ENCODE measurements around the gene SPON1.
"Not testable (repeated sequence)": the region's sequence is repeated elsewhere in the genome, so short reads cannot be mapped to it uniquely, and the experiment has no call there.

Gene SPON1

GRCh38 chr11:13984616-13985450, 22.3 kb downstream of the SPON1 start:
- DNase-seq, result no peak

- not testable (repeated sequence) for DNase-seq
Observed at GRCh38 chr11:13986695-13987094, 24.2 kb downstream of the SPON1 start.

GRCh38 chr11:13992158-13992856, 29.8 kb downstream of the SPON1 start:
- DNase-seq, result not testable (repeated sequence)

DNA sequence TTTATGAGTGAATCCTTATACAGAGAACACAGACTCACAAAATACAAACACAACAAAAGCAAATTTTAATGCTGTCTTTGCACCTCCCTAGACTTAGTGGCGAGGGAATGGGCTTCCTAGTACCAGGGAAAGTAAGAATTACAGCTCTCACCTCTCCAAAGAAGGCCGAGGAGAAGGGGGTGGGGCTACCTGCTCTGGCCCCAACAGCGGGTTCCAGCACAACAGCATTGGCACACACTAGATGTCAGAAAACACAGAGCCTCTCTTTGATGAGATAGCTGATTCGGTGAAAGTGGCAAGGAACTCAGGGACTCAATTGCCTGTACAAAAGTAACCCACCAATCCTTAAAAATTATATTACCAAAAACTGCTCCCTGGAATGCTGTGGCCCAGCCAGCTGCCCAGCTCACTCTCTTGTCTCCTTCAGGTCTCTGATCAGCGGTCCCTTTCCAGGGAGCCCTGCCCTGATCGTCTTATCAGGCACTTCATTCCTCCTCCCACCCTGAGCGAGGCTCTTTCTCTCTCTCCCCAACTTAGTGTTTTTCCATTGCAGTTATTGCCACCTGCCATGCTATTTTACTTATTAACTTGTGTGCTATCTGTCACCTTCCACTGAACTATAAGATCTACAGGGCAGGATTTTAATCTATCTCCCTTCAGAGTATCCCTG, 30.7 kb downstream of the SPON1 start:
- no peak for DNase-seq

- no peak for DNase-seq
Observed at GRCh38 chr11:13997881-13998280, 35.4 kb downstream of the SPON1 start.

DNA sequence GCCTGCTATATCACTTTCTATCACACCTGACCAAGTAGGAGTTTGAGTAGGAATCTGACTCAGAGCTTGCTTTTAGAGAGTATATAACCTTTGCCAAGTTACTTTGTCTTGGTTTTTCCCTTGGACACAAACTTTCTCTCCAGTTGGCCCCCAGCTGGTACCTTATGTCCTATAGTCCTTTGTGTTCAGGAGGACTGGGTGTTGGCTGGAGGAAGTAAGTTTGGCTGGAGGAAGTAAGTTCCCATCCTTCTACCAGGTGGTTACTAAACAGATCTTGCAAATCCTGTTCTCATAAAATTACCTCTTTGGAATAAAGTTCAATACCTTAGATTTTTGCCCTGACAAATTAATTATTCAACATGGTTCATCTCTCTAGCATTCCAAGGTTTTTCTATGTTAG, 37.2 kb downstream of the SPON1 start:
- DNase-seq, result no peak

DNA sequence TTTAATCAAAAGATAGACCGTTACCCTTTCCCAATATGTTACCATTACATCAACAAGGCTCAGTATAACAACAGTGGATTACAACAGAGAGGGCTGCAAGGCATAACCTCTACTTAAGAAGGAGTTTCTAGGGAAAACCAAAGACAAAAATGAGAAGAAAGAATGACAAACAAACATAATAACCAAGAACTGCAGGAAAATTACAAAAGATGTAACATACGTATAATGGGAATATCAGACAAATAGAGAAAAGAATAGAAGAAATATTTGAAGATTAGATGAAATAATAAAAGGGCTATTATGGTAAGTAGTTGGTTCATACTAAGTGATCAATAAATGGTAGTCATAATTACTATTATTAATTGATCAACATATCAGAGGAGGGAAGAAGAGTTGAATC, 39.1 kb downstream of the SPON1 start:
- DNase-seq, result no peak

GRCh38 chr11:14007566-14007965, 45.0 kb downstream of the SPON1 start:
- DNase-seq, result no peak

DNA sequence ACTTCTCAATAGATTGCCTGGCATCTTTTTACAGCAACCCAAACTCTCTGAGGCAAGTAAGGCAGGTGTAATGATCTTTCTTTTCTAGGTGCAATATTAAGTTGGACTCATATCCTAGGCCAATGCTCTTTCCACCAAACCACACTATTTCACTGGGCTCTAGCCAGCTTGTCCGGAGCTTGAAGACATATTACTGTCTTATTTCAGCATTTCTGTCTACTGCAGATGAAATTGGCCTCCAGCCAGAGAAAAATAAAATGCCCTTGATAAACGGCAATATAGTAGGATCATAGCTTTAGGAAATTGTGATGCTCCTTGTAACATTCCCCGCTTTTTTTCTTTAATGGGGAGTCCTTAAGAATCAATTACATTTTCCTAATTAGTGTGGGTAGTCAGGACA, 48.1 kb downstream of the SPON1 start:
- DNase-seq, result no peak

DNA sequence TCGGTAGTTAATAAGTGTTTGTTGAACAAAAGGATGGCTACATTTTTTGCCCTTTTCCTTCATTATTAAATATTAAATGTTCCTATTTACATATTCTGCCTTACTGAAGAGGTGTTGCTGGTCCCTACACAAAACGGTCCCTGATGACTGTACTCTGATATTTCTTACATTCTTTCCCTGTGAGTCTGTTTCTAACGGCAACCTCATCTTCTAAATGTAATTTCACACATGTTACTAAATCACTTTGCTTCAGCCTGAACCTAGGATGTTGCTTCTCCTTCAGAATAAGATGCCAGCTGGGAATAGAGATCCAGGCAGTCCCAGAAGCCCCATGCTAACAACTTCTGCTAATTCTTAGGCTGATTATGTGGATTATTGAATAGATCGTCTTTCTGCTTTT, 50.3 kb downstream of the SPON1 start:
- DNase-seq, result no peak

GRCh38 chr11:14015711-14016110, 53.2 kb downstream of the SPON1 start:
- DNase-seq, result no peak

DNA sequence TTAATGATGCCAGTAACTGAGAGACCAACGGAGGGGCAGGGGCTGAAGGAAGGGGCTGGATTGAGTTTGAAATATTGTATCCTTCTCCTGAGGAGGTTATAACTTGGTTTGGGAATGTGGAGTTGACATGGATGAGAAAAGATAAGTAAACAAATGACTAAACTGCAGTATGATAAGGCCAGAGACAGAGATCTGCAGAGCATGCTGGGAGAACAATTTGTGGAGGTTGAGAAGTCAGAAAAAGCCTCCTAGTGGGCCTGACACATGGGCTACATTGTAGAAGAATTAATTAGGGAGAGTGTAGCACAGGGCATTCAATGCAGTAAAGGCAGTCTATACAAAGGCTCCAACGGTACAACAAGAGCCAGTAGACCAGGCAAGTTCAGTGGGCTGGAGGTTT, 55.9 kb downstream of the SPON1 start:
- no peak for DNase-seq

DNA sequence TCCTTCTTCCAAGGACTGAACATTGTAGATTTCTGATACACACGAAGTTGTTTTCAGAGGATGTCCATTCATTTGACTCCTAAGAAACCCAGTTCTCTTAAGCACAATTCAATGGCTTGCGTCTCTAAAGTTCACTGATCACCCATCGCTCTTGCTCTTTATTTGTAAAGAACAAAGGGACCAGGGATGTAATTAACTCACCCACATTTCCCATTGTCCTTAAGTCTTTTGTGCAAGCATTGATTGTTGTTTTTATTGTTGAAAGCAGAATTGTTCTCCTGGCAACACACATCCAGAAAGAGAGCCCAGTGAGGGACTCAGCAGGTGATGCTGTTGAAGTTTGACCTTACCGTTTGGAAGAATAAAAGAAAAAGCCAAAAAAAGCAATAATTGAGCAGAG, 59.2 kb downstream of the SPON1 start:
- DNase-seq, result no peak

- DNase-seq, result no peak
Observed at GRCh38 chr11:14022251-14022650, 59.7 kb downstream of the SPON1 start.

- DNase-seq, result no peak
Observed at GRCh38 chr11:14022821-14023220, 60.3 kb downstream of the SPON1 start.

- no peak for DNase-seq
Observed at GRCh38 chr11:14026961-14027360, 64.4 kb downstream of the SPON1 start.

DNA sequence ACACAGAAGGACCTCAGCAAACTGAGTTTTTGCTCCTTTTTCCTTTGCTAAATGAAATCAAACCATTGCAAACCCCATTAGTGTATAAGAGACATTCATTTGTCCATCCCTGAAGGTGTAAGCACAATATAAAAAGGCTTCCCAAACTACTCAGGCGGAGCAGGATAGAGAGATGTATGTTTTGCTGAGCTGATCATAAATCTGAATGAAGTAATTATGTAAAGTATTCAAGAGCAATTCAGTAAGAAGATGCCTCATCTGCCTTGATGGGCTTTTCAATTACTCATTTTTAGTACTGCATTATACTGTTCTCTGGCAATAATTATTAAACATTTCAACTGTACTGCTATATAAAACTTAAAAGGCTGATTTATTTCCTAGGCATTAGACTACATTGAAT, 65.0 kb downstream of the SPON1 start:
- no peak for DNase-seq

- DNase-seq, result no peak
Observed at GRCh38 chr11:14029440-14029839, 66.9 kb downstream of the SPON1 start.

- DNase-seq, result no peak
Observed at GRCh38 chr11:14029971-14030920, 67.7 kb downstream of the SPON1 start.

DNA sequence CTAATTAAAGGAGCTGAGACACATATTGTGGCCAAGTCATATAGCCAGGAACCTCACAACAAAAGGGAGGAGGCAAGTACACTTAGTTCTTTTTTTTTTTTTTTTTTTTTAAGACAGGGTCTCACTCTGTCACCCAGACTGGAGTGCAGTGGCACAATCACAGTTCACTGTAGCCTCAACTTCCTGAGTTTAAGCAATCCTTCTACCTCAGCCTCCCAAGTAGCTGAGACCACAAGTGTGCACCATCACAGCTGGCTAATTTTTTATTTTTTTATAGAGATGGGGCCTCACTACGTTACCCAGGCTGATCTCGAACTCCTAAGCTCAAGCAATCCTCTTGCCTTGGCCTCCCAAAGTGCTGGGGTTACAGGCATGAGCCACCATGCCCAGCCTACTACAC, 73.0 kb downstream of the SPON1 start:
- not testable (repeated sequence) for DNase-seq

GRCh38 chr11:14036469-14036868, 73.9 kb downstream of the SPON1 start:
- no peak for DNase-seq

GRCh38 chr11:14041040-14041439, 78.5 kb downstream of the SPON1 start:
- DNase-seq, result no peak

DNA sequence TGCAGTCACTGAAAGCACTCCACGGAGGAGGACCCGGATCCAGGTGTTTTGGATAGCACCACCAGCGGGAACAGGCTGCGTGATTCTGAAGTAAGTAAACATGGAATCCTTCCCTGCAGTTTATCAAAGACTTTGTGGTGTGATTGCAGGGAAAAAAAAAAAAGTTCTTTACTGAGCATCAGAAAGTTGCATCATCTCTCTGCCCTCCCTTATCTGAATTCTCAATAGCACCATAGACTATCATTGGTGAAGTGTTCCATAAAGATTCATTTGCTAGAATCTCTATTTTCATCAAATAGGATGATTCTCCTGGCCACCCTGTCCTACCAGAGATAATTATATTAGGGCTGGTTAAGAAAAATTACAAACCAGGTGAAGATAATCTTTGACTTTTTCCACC, 79.0 kb downstream of the SPON1 start:
- DNase-seq, result no peak

All from activated CD4-positive, alpha-beta T cell treated with anti-CD3 and anti-CD28 coated beads, Interleukin-2, amount 50 U/mL, for 1 hour (primary cell).